ENCODE measurements around the gene TNFAIP8L1. TPM values are rescaled to one million over a fixed set of nuclear protein-coding genes. Genes with fewer than 3 reads are reported as not detected.

Gene TNFAIP8L1
- total RNA-seq, 1 experiment from 2014 or later: 22.2 TPM

GRCh38 chr19:4602173-4602788 lies 37.0 kb upstream of the TNFAIP8L1 start:
- no peak overlapping the region for H3K27ac ChIP-seq (ENCODE audit: low read depth, low read length)
- ATAC-seq (no peak), DNase-seq (ENCODE audit: low read depth, low spot score) (no peak)
- no peaks in the 10 kb centered on the region for H3K9me2 ChIP-seq (ENCODE audit: insufficient read depth)
- no peaks in the 10 kb centered on the region for H3K79me2 ChIP-seq (ENCODE audit: insufficient read depth, low read length)
- no peak overlapping the region for H3K9ac ChIP-seq (ENCODE audit: low read length)
- H2AFZ ChIP-seq (ENCODE audit: low read depth, low read length, poor library complexity, severe bottlenecking): no peak overlapping the region
- no peaks in the 10 kb centered on the region for H3K36me3 ChIP-seq (ENCODE audit: control insufficient read depth in 1 of 2, insufficient read depth in 2 of 2, low read length in 2 of 2)
- CTCF ChIA-PET: no interaction called here
- H4K20me1 ChIP-seq (ENCODE audit: insufficient read depth): no peaks in the 10 kb centered on the region
- RAD21 ChIA-PET (ENCODE audit: low non-redundant PET in 1 of 2, low total read pairs in 2 of 2, uncharacterized antibody in 2 of 2, unreplicated experiment in 2 of 2): no interaction called here
- BruUV-seq (replicated peaks): no TSS peak
- H3K4me3 ChIP-seq (replicated peaks in 1 of 2; ENCODE audit: low read depth in 1 of 2, low read length in 2 of 2): no peak overlapping the region
- peaks cover 6 to 11% of the 10 kb centered on the region in 2 experiments for H3K4me1 ChIP-seq (ENCODE audit: control insufficient read depth in 1 of 2, insufficient read depth in 2 of 2, low read length in 2 of 2)
- no peak overlapping the region for H3K4me2 ChIP-seq (ENCODE audit: low read length)
- H3K27me3 ChIP-seq (ENCODE audit: insufficient read depth, low read length): no peaks in the 10 kb centered on the region
- no peaks in the 10 kb centered on the region for H3K9me3 ChIP-seq (ENCODE audit: control insufficient read depth in 1 of 2, insufficient read depth in 1 of 2, low read depth in 1 of 2, low read length in 2 of 2)
- POLR2A ChIA-PET: no interaction called here
- intact Hi-C loops (cut with micrococcal nuclease): no loop called here
- no peak for TF ChIP-seq ZFX (IDR thresholded peaks at IDR 0.05)
- no peak for TF ChIP-seq FOSL1 (IDR thresholded peaks at IDR 0.05; ENCODE audit: low read depth)
- no peak for TF ChIP-seq EZH2phosphoT487 (IDR thresholded peaks at IDR 0.05; ENCODE audit: borderline replicate concordance)
- TF ChIP-seq SP1 (IDR thresholded peaks at IDR 0.05; ENCODE audit: low read depth): no peak
- TF ChIP-seq POLR2AphosphoS5 (IDR thresholded peaks at IDR 0.05; ENCODE audit: low read depth, low read length): no peak
- TF ChIP-seq JUND (IDR thresholded peaks at IDR 0.05): no peak
- no peak for TF ChIP-seq EGR1 (IDR thresholded peaks at IDR 0.05; ENCODE audit: low read depth)

- Histone ChIP-seq H3K27ac (ENCODE audit: low read depth, low read length) (no peak overlapping the region), H3K4me2 (ENCODE audit: low read length) (no peak overlapping the region), H3K79me2 (ENCODE audit: insufficient read depth, low read length) (no peaks in the 10 kb centered on the region), H3K9me3 (ENCODE audit: control insufficient read depth in 1 of 2, insufficient read depth in 1 of 2, low read depth in 1 of 2, low read length in 2 of 2) (no peaks in the 10 kb centered on the region), H4K20me1 (ENCODE audit: insufficient read depth) (no peaks in the 10 kb centered on the region), H3K36me3 (ENCODE audit: control insufficient read depth in 1 of 2, insufficient read depth in 2 of 2, low read length in 2 of 2) (no peaks in the 10 kb centered on the region), H3K27me3 (ENCODE audit: insufficient read depth, low read length) (no peaks in the 10 kb centered on the region), H3K9ac (ENCODE audit: low read length) (no peak overlapping the region), H3K4me3 (replicated peaks in 1 of 2; ENCODE audit: low read depth in 1 of 2, low read length in 2 of 2) (no peak overlapping the region), H2AFZ (ENCODE audit: low read depth, low read length, poor library complexity, severe bottlenecking) (no peak overlapping the region), H3K4me1 (ENCODE audit: control insufficient read depth in 1 of 2, insufficient read depth in 2 of 2, low read length in 2 of 2) (peaks cover 2 to 6% of the 10 kb centered on the region in 2 experiments; a peak in 2 of 4 replicates), H3K9me2 (ENCODE audit: insufficient read depth) (no peaks in the 10 kb centered on the region)
- DNase-seq (ENCODE audit: low read depth, low spot score) (no peak), ATAC-seq (no peak)
- RAD21 ChIA-PET (ENCODE audit: low non-redundant PET in 1 of 2, low total read pairs in 2 of 2, uncharacterized antibody in 2 of 2, unreplicated experiment in 2 of 2): no interaction called here
- no peak for TF ChIP-seq RAD21 (IDR thresholded peaks at IDR 0.05; ENCODE audit: low read depth)
- no peak for TF ChIP-seq ZNF274 (IDR thresholded peaks at IDR 0.05; ENCODE audit: low read depth, low read length)
- BruUV-seq (replicated peaks): no TSS peak
- POLR2A ChIA-PET: no interaction called here
- CTCF ChIA-PET: no interaction called here
- intact Hi-C loops (cut with micrococcal nuclease): no loop called here
Measured at GRCh38 chr19:4602915-4603314, 36.4 kb upstream of the TNFAIP8L1 start.

Data from HCT116 (cell line).